ENCODE data around the gene CRBN. TPM values are rescaled to one million over a fixed set of nuclear protein-coding genes. Genes with fewer than 3 reads are reported as not detected.
A peak's percentile ranks its signal among the peaks of the same experiment; 100 is the strongest.

CRBN gene
- total and polyA plus RNA-seq, 9 of the 15 experiments (the other 6 are each of a cell fraction or from before 2014, with no cell fraction given): 40.8 to 331 (median 57.4) TPM

DNA sequence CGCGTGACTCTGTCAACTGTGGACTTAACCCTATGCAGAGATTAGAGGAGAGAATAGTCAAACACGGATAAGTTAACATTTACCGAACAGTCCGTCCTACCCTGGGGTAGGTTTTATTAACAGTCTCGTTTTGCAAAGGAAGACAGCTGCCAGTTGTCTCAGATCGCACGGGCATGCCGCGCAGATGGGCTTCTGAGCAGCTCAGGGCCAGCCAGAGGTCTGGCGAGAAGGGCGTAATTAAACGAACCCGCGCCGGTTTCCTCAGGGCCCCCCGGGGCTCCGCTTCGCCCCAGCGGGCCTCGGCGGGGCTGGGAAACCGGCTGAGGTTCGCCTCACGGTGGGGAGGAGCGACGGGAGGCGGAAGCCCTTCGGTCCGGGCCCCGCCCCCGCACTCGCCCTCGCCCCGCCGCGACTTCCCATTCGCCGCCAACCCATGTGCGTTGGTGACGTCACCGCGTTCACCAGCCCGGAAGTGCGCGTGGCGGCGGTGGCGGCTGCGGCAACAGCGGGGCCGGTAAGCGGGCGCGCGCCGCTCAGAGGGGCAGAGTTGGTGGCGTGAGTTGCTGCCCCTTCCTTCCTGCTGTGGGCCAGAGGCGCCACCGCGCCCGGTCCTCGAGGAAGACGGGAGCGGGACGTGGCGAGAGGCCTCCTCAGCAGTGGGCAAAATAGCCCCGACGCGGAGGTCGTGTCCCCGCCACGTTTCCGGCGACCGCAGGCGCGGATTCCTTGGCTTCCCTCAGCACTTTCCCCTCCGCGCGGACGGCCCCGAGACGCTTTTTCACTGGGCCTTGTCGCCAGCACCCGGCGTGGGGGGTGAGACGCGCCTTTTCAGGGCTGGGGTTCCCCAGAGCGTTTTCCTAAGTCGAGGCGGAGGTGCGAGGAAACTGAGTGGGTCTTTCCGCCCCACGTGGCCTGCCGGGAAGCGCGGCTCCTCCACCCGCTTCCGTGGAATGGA, 52.7 kb downstream of the CRBN start, which contains the start of gene TRNT1 (continued):
- TF ChIP-seq THAP7 (CRISPR knock-in tag; IDR thresholded peaks at IDR 0.05): peak; percentile 81; the same call in 1 of the 2 replicates
- TF ChIP-seq, protein P1, sequence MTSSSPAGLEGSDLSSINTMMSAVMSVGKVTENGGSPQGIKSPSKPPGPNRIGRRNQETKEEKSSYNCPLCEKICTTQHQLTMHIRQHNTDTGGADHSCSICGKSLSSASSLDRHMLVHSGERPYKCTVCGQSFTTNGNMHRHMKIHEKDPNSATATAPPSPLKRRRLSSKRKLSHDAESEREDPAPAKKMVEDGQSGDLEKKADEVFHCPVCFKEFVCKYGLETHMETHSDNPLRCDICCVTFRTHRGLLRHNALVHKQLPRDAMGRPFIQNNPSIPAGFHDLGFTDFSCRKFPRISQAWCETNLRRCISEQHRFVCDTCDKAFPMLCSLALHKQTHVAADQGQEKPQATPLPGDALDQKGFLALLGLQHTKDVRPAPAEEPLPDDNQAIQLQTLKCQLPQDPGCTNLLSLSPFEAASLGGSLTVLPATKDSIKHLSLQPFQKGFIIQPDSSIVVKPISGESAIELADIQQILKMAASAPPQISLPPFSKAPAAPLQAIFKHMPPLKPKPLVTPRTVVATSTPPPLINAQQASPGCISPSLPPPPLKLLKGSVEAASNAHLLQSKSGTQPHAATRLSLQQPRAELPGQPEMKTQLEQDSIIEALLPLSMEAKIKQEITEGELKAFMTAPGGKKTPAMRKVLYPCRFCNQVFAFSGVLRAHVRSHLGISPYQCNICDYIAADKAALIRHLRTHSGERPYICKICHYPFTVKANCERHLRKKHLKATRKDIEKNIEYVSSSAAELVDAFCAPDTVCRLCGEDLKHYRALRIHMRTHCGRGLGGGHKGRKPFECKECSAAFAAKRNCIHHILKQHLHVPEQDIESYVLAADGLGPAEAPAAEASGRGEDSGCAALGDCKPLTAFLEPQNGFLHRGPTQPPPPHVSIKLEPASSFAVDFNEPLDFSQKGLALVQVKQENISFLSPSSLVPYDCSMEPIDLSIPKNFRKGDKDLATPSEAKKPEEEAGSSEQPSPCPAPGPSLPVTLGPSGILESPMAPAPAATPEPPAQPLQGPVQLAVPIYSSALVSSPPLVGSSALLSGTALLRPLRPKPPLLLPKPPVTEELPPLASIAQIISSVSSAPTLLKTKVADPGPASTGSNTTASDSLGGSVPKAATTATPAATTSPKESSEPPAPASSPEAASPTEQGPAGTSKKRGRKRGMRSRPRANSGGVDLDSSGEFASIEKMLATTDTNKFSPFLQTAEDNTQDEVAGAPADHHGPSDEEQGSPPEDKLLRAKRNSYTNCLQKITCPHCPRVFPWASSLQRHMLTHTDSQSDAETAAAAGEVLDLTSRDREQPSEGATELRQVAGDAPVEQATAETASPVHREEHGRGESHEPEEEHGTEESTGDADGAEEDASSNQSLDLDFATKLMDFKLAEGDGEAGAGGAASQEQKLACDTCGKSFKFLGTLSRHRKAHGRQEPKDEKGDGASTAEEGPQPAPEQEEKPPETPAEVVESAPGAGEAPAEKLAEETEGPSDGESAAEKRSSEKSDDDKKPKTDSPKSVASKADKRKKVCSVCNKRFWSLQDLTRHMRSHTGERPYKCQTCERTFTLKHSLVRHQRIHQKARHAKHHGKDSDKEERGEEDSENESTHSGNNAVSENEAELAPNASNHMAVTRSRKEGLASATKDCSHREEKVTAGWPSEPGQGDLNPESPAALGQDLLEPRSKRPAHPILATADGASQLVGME (CRISPR knock-in tag; IDR thresholded peaks at IDR 0.05): no peak; the same call in 1 of the 2 replicates
- TF ChIP-seq E2F5 (CRISPR knock-in tag; IDR thresholded peaks at IDR 0.05): peak; percentile 47; the same call in 1 of the 2 replicates
- TF ChIP-seq, protein P2, sequence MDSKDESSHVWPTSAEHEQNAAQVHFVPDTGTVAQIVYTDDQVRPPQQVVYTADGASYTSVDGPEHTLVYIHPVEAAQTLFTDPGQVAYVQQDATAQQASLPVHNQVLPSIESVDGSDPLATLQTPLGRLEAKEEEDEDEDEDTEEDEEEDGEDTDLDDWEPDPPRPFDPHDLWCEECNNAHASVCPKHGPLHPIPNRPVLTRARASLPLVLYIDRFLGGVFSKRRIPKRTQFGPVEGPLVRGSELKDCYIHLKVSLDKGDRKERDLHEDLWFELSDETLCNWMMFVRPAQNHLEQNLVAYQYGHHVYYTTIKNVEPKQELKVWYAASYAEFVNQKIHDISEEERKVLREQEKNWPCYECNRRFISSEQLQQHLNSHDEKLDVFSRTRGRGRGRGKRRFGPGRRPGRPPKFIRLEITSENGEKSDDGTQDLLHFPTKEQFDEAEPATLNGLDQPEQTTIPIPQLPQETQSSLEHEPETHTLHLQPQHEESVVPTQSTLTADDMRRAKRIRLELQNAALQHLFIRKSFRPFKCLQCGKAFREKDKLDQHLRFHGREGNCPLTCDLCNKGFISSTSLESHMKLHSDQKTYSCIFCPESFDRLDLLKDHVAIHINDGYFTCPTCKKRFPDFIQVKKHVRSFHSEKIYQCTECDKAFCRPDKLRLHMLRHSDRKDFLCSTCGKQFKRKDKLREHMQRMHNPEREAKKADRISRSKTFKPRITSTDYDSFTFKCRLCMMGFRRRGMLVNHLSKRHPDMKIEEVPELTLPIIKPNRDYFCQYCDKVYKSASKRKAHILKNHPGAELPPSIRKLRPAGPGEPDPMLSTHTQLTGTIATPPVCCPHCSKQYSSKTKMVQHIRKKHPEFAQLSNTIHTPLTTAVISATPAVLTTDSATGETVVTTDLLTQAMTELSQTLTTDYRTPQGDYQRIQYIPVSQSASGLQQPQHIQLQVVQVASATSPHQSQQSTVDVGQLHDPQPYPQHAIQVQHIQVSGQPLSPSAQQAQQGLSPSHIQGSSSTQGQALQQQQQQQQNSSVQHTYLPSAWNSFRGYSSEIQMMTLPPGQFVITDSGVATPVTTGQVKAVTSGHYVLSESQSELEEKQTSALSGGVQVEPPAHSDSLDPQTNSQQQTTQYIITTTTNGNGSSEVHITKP (IDR thresholded peaks at IDR 0.05; ENCODE audit: partially characterized antibody): peak; percentile 18
- TF ChIP-seq ZNF436 (CRISPR knock-in tag; IDR thresholded peaks at IDR 0.05): no peak
- TF ChIP-seq ESRRA (IDR thresholded peaks at IDR 0.05; ENCODE audit: borderline replicate concordance, low read depth): peak; percentile 65; the same call in 1 of the 2 replicates
- TF ChIP-seq CREB1 (IDR thresholded peaks at IDR 0.05): peak; percentile 92
- TF ChIP-seq CREB1 (CRISPR knock-in tag; IDR thresholded peaks at IDR 0.05): peak; percentile 96
- no peak for TF ChIP-seq MAFG (tag; conservative IDR thresholded peaks at IDR 0.05)
- TF ChIP-seq PTBP1 (IDR thresholded peaks at IDR 0.05; ENCODE audit: low read depth, low read length): 0 out of 2 replicates have a peak, but pooled peaks have one; percentile 51
- TF ChIP-seq HIVEP1 (CRISPR knock-in tag; IDR thresholded peaks at IDR 0.05): no peak
- peak; percentile 53 for TF ChIP-seq TAF9B (IDR thresholded peaks at IDR 0.05; ENCODE audit: partially characterized antibody)
- peak in 2 of 3 experiments; percentile 69 to 72 for TF ChIP-seq YY1 (IDR thresholded peaks at IDR 0.05; ENCODE audit: borderline replicate concordance in 1 of 3, control insufficient read depth in 1 of 3, extremely low read depth in 1 of 3, insufficient read depth in 3 of 3, insufficient read length in 1 of 3, insufficient replicate concordance in 2 of 3, low read depth in 1 of 3, low read length in 2 of 3)
- TF ChIP-seq CHD4 (IDR thresholded peaks at IDR 0.05; ENCODE audit: insufficient read depth, insufficient replicate concordance, low read depth, low read length, poor library complexity, severe bottlenecking): no peak

Measured in K562 (cell line).